Kidney (tissue), 22 donors: ENCODE results near the gene LEUTX. TPM values are rescaled to one million over a fixed set of nuclear protein-coding genes. Genes with fewer than 3 reads are reported as not detected.

Experiments
- DNase-seq, 5 donors: peaks; one replicate each; pipeline ENCODE4 v3.0.0-alpha.2; 2013 to 2020
- FAIRE-seq: peaks from 2 replicates; lab custom pipeline; 2012; peaks lifted over from hg19 to GRCh38; lab: Jason Lieb, UNC
- H3K27ac ChIP-seq, 2 donors: one replicate each; pipeline ENCODE4 v1.7.0; 2013; ENCODE audit warnings: low read depth in 2 of 2, low read length in 2 of 2, inconsistent platforms in 1 of 2
- H3K27me3 ChIP-seq: one replicate; pipeline ENCODE4 v1.7.1; 2013; ENCODE audit warnings: low read length, inconsistent platforms; ENCODE audit not compliant: control insufficient read depth, insufficient read depth
- H3K36me3 ChIP-seq, 3 donors: one replicate each; pipeline versions ENCODE4 v1.7.0 to v1.7.1; 2013; ENCODE audit warnings: low read length in 3 of 3, control low read depth in 1 of 3, inconsistent platforms in 1 of 3; ENCODE audit not compliant: insufficient read depth in 3 of 3, control insufficient read depth in 2 of 3
- H3K4me1 ChIP-seq, 3 donors: one replicate each; pipeline versions ENCODE4 v1.7.0 to v1.7.1; 2013; ENCODE audit warnings: low read length in 3 of 3, inconsistent platforms in 1 of 3, low read depth in 1 of 3; ENCODE audit not compliant: control insufficient read depth in 2 of 3, insufficient read depth in 2 of 3
- H3K4me3 ChIP-seq, 3 donors: one replicate each; pipeline versions ENCODE4 v1.7.0 to v1.8.1; 2013; ENCODE audit warnings: low read length in 3 of 3, control low read depth in 1 of 3, inconsistent platforms in 1 of 3
- H3K9ac ChIP-seq, 3 donors: one replicate each; pipeline versions ENCODE4 v1.7.0 to v1.7.1; 2013; ENCODE audit warnings: low read length in 3 of 3, control low read depth in 1 of 3, inconsistent platforms in 1 of 3
- H3K9me3 ChIP-seq, 3 donors: one replicate each; pipeline versions ENCODE4 v1.7.0 to v1.7.1; 2013; ENCODE audit warnings: low read length in 3 of 3, control low read depth in 1 of 3, inconsistent platforms in 1 of 3; ENCODE audit not compliant: control insufficient read depth in 2 of 3, insufficient read depth in 1 of 3
- intact Hi-C: fragments of 100-400 bp; cut with DNase I; formaldehyde crosslinking; loops from one replicate; pipeline ENCODE4 v1.11.1; 2022
- long read RNA-seq, 10 donors: library from polyadenylated mRNA in 1 of 10; unstranded in 1 of 10; transcript quantifications; one replicate each; pipeline ENCODE4 v2.0.0 and lab custom pipeline, GENCODE V29; 2021 to 2026
- polyA plus RNA-seq: library from polyadenylated mRNA; stranded (reverse); fragments of 350-450 nt; fragmentation: Illumina TruSeq; extraction: RNeasy Lipid Tissue Mini Kit (QIAGEN cat#74804); gene quantifications from one replicate; pipeline ENCODE4 v1.2.3, GENCODE V29; 2014; ENCODE audit warnings: low read depth, low replicate concordance; ENCODE audit not compliant: insufficient read depth
- total RNA-seq: library from RNA; stranded (reverse); fragmentation: NEBNext Ultra II Directional; extraction: Animal tissue kit (Norgen Biotek cat#: 25700); gene quantifications from one replicate; pipeline ENCODE4 v1.2.1, GENCODE V29; 2021
- TF ChIP-seq, protein P1 (sequence below): IDR thresholded peaks from 3 replicates; pipeline ENCODE4 v1.5.1; 2012; ENCODE audit warnings: mild to moderate bottlenecking, moderate library complexity, borderline replicate concordance; ENCODE audit not compliant: insufficient read depth; ENCODE audit errors: extremely low read depth
- donor health status: control.
- donor health status: control.
- donor health status: control.
- donor health status: control.
- donor health status: control.
- donor health status: DM: yes; HTN: yes; CAD: no.
- donor health status: Normal renal cell carcinoma (clear cell type).

Gene LEUTX, protein sequence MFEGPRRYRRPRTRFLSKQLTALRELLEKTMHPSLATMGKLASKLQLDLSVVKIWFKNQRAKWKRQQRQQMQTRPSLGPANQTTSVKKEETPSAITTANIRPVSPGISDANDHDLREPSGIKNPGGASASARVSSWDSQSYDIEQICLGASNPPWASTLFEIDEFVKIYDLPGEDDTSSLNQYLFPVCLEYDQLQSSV
- total RNA-seq (not detected), polyA plus RNA-seq (not detected)
- long read RNA-seq, donor 1, result 0 reads
- long read RNA-seq, donor 2, result 0 reads
- long read RNA-seq, donor 3, result 0 reads
- long read RNA-seq, donor 4, result 0 reads
- long read RNA-seq, donor 5, result 0 reads
- long read RNA-seq, donor 6, result 0 reads
- long read RNA-seq, donor 7, result 0 reads
- long read RNA-seq, donor 8, result 0 reads
- long read RNA-seq, donor 9, result 0 reads
- long read RNA-seq, donor 10, result 0 reads

DNA sequence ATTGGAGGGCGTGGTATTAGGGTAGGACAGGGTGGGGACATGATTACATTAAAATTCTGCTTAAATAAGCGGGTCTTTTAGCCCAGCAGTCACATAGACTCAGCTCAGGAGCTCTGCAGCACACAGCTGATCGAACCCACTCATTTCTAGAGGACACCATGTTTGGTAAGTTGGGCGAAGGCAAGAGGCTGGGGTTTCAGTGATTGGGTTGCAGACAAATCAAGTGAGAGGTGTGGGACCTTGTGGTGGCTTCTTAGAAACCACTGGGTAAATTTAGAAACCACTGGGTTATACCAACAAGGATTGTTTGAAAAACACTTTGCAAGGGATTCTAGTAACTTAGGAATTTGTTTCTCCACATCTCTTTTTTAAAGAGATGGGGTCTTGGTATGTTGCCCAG is at the start of gene LEUTX:
TSS of gene LEUTX (plus strand) at position 92 of the 400 bp plus-strand sequence. CDS start at position 159, 67 bp downstream.
- Histone ChIP-seq H3K9me3 (no peaks in the 10 kb centered on the region), H3K9ac (no peak within 1 kb of the TSS), H3K27me3 (no peaks in the 10 kb centered on the region), H3K4me3 (no peak within 1 kb of the TSS), H3K4me1 (no peaks in the 10 kb centered on the region), H3K36me3 (no peaks in the 10 kb centered on the region), H3K27ac (no peak within 1 kb of the TSS)
- intact Hi-C loops, result no loop called here
- TF ChIP-seq, protein P1, sequence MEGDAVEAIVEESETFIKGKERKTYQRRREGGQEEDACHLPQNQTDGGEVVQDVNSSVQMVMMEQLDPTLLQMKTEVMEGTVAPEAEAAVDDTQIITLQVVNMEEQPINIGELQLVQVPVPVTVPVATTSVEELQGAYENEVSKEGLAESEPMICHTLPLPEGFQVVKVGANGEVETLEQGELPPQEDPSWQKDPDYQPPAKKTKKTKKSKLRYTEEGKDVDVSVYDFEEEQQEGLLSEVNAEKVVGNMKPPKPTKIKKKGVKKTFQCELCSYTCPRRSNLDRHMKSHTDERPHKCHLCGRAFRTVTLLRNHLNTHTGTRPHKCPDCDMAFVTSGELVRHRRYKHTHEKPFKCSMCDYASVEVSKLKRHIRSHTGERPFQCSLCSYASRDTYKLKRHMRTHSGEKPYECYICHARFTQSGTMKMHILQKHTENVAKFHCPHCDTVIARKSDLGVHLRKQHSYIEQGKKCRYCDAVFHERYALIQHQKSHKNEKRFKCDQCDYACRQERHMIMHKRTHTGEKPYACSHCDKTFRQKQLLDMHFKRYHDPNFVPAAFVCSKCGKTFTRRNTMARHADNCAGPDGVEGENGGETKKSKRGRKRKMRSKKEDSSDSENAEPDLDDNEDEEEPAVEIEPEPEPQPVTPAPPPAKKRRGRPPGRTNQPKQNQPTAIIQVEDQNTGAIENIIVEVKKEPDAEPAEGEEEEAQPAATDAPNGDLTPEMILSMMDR, result no peak
- no peak for DNase-seq
- no peak for FAIRE-seq

- Histone ChIP-seq H3K4me1 (no peaks in the 10 kb centered on the region), H3K9ac (no peak overlapping the region), H3K4me3 (no peak overlapping the region), H3K27me3 (no peaks in the 10 kb centered on the region), H3K9me3 (no peaks in the 10 kb centered on the region), H3K36me3 (no peaks in the 10 kb centered on the region), H3K27ac (no peak overlapping the region)
- TF ChIP-seq, protein P1, result no peak
- FAIRE-seq, result no peak
- intact Hi-C loops, result no loop called here
- no peak for DNase-seq
These were observed 49.1 kb upstream of the LEUTX start for GRCh38 chr19:39729594-39729993.

DNA sequence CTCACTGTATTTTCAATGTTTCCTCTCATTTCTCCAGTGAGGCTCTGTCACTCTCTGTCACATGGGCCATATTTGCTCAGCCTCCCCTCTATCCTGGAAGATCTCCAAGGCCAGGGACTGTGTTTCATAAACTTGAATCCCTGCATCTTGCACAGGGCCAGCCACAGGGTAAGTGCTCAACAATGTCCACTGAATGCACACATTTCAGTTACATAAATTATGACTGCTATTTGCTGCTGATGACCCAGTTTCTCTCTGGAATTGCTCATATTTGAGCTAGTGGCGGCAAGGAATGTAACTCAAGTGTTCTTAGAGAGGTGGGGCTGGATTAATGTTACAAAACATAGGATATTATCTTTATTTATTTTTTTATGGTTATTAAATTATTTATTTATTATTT is 47.0 kb upstream of the LEUTX start:
- Histone ChIP-seq H3K36me3 (no peaks in the 10 kb centered on the region), H3K4me1 (no peaks in the 10 kb centered on the region), H3K27ac (no peak overlapping the region), H3K27me3 (no peaks in the 10 kb centered on the region), H3K9ac (no peak overlapping the region), H3K9me3 (no peaks in the 10 kb centered on the region), H3K4me3 (no peak overlapping the region)
- DNase-seq, result no peak
- no peak for FAIRE-seq
- intact Hi-C loops, result no loop called here
- TF ChIP-seq, protein P1, result no peak

- H3K27ac ChIP-seq, result no peak overlapping the region
- no peak overlapping the region for H3K4me3 ChIP-seq
- H3K9ac ChIP-seq, result no peak overlapping the region
- TF ChIP-seq, protein P1, result no peak
- H3K36me3 ChIP-seq, result no peaks in the 10 kb centered on the region
- DNase-seq, result no peak
- no peak for FAIRE-seq
- no peaks in the 10 kb centered on the region for H3K4me1 ChIP-seq
- H3K9me3 ChIP-seq, result no peaks in the 10 kb centered on the region
- intact Hi-C loops, result no loop called here
- no peaks in the 10 kb centered on the region for H3K27me3 ChIP-seq
These were observed 44.8 kb upstream of the LEUTX start for GRCh38 chr19:39733841-39734240.
